ENCODE measurements around the gene C20orf204. TPM values are rescaled to one million over a fixed set of nuclear protein-coding genes. Genes with fewer than 3 reads are reported as not detected.

C20orf204 gene
- total and polyA plus RNA-seq, 9 of the 15 experiments (the other 6 are each of a cell fraction or from before 2014, with no cell fraction given): 0.11 to 1.1 (median 0.36) TPM; not detected in 2

DNA sequence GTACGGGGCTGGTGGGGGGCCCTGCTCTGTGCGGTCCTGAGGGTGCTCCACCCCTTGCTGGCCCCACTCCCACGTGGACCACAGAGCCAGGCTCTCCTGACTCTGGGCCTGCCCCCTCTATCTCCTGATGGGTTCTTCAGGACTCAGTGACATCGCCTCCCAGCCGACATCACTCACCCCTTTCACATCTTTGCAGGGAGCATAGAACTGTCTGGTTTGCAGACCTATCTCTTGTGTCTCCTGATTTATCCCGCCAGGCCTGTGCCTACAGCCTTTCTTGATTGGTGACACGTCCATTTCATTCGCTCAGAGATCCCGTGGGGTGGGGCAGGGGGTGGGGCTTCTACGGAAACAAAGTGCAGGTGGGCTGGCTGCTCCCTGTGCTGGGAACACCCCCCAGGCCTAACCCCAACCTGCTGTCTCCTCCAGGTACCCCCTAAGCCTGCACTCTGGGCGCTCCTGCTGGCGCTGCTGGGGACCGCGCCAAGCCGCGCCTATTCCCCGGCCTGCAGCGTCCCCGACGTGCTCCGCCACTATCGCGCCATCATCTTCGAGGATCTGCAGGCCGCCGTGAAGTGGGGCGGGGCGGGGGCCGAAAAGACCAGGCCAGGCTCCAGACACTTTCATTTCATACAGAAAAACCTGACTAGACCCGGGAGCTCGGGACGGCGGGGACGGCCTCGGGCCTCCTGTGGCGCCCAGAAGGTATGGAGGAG lies 1.7 kb downstream of the C20orf204 start (continued):
- TF ChIP-seq, protein P1, sequence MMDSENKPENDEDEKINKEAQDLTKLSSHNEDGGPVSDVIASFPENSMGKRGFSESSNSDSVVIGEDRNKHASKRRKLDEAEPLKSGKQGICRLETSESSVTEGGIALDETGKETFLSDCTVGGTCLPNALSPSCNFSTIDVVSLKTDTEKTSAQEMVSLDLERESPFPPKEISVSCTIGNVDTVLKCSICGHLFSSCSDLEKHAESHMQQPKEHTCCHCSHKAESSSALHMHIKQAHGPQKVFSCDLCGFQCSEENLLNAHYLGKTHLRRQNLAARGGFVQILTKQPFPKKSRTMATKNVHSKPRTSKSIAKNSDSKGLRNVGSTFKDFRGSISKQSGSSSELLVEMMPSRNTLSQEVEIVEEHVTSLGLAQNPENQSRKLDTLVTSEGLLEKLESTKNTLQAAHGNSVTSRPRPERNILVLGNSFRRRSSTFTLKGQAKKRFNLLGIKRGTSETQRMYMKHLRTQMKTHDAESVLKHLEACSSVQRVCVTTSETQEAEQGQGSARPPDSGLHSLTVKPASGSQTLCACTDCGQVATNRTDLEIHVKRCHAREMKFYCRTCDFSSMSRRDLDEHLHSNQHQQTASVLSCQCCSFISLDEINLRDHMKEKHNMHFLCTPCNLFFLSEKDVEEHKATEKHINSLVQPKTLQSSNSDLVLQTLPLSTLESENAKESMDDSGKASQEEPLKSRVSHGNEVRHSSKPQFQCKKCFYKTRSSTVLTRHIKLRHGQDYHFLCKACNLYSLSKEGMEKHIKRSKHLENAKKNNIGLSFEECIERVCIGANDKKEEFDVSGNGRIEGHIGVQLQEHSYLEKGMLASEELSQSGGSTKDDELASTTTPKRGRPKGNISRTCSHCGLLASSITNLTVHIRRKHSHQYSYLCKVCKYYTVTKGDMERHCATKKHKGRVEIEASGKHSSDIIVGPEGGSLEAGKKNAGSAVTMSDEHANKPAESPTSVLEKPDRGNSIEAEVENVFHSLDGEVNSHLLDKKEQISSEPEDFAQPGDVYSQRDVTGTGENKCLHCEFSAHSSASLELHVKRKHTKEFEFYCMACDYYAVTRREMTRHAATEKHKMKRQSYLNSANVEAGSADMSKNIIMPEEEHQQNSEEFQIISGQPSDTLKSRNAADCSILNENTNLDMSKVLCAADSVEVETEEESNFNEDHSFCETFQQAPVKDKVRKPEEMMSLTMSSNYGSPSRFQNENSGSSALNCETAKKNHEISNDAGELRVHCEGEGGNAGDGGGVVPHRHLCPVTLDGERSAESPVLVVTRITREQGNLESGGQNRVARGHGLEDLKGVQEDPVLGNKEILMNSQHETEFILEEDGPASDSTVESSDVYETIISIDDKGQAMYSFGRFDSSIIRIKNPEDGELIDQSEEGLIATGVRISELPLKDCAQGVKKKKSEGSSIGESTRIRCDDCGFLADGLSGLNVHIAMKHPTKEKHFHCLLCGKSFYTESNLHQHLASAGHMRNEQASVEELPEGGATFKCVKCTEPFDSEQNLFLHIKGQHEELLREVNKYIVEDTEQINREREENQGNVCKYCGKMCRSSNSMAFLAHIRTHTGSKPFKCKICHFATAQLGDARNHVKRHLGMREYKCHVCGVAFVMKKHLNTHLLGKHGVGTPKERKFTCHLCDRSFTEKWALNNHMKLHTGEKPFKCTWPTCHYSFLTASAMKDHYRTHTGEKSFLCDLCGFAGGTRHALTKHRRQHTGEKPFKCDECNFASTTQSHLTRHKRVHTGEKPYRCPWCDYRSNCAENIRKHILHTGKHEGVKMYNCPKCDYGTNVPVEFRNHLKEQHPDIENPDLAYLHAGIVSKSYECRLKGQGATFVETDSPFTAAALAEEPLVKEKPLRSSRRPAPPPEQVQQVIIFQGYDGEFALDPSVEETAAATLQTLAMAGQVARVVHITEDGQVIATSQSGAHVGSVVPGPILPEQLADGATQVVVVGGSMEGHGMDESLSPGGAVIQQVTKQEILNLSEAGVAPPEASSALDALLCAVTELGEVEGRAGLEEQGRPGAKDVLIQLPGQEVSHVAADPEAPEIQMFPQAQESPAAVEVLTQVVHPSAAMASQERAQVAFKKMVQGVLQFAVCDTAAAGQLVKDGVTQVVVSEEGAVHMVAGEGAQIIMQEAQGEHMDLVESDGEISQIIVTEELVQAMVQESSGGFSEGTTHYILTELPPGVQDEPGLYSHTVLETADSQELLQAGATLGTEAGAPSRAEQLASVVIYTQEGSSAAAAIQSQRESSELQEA (IDR thresholded peaks at IDR 0.05; ENCODE audit: low read depth): no peak
- TF ChIP-seq, protein P2, sequence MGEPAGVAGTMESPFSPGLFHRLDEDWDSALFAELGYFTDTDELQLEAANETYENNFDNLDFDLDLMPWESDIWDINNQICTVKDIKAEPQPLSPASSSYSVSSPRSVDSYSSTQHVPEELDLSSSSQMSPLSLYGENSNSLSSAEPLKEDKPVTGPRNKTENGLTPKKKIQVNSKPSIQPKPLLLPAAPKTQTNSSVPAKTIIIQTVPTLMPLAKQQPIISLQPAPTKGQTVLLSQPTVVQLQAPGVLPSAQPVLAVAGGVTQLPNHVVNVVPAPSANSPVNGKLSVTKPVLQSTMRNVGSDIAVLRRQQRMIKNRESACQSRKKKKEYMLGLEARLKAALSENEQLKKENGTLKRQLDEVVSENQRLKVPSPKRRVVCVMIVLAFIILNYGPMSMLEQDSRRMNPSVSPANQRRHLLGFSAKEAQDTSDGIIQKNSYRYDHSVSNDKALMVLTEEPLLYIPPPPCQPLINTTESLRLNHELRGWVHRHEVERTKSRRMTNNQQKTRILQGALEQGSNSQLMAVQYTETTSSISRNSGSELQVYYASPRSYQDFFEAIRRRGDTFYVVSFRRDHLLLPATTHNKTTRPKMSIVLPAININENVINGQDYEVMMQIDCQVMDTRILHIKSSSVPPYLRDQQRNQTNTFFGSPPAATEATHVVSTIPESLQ (CRISPR knock-in tag; IDR thresholded peaks at IDR 0.05): no peak
- TF ChIP-seq CREBBP (IDR thresholded peaks at IDR 0.05; ENCODE audit: low read depth, low read length) (no peak), NFIC (IDR thresholded peaks at IDR 0.05) (peak; percentile 32), HMGN3 (IDR thresholded peaks at IDR 0.05; ENCODE audit: borderline replicate concordance, extremely low read depth, insufficient read length, low read depth, low read length) (peak; percentile 25), PCBP1 (IDR thresholded peaks at IDR 0.05; ENCODE audit: low read depth, low read length, poor library complexity, severe bottlenecking) (peak; percentile 42), MTA2 (IDR thresholded peaks at IDR 0.05; ENCODE audit: low read depth) (no peak), SNRNP70 (optimal IDR thresholded peaks at IDR 0.05; ENCODE audit: low read depth, low read length) (no peak), EP300 (IDR thresholded peaks at IDR 0.05; ENCODE audit: low read length) (no peak), BDP1 (IDR thresholded peaks at IDR 0.05; ENCODE audit: insufficient read depth, insufficient read length) (no peak), HDAC2 (IDR thresholded peaks at IDR 0.05) (no peak), ILF3 (IDR thresholded peaks at IDR 0.05; ENCODE audit: borderline replicate concordance) (no peak), ZNF384 (IDR thresholded peaks at IDR 0.05; ENCODE audit: low read depth, low read length) (no peak), GATA2 (CRISPR knock-in tag; IDR thresholded peaks at IDR 0.05) (peak; percentile 54), ZNF778 (CRISPR knock-in tag; IDR thresholded peaks at IDR 0.05) (no peak), ZNF263 (CRISPR knock-in tag; IDR thresholded peaks at IDR 0.05; ENCODE audit: borderline replicate concordance) (no peak), ARNT (IDR thresholded peaks at IDR 0.05) (no peak)
- TF ChIP-seq, protein P3, sequence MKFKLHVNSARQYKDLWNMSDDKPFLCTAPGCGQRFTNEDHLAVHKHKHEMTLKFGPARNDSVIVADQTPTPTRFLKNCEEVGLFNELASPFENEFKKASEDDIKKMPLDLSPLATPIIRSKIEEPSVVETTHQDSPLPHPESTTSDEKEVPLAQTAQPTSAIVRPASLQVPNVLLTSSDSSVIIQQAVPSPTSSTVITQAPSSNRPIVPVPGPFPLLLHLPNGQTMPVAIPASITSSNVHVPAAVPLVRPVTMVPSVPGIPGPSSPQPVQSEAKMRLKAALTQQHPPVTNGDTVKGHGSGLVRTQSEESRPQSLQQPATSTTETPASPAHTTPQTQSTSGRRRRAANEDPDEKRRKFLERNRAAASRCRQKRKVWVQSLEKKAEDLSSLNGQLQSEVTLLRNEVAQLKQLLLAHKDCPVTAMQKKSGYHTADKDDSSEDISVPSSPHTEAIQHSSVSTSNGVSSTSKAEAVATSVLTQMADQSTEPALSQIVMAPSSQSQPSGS (CRISPR knock-in tag; IDR thresholded peaks at IDR 0.05): no peak
